SU-DHL-6 (cell line): ENCODE results near the gene APOF.
"Not testable (repeated sequence)": the region's sequence is repeated elsewhere in the genome, so short reads cannot be mapped to it uniquely, and the experiment has no call there.

Source experiments
- H2AFZ ChIP-seq: fragments of 200-600 bp; sonication (generic); 2 replicates; pipeline ENCODE4 v1.6.1; 2014; ENCODE audit warnings: low read depth, mild to moderate bottlenecking, moderate library complexity, mixed read lengths, antibody characterized with exemption, low read length; ENCODE audit not compliant: severe bottlenecking
- H3F3A ChIP-seq: fragments of 200-600 bp; shearing (Covaris generic); 2 replicates; pipeline ENCODE4 v1.6.0; 2016; ENCODE audit warnings: antibody characterized with exemption, mild to moderate bottlenecking; ENCODE audit not compliant: insufficient read depth
- H3K27ac ChIP-seq: fragments of 200-600 bp; sonication (generic); 2 replicates; pipeline ENCODE4 v1.5.1; 2016; ENCODE audit warnings: low read depth, mild to moderate bottlenecking, low read length, moderate library complexity, mixed read lengths
- H3K27me3 ChIP-seq: fragments of 200-600 bp; sonication (generic), shearing (Covaris generic); 2 replicates; pipeline ENCODE4 v1.6.0; 2014; ENCODE audit warnings: mild to moderate bottlenecking, low read length
- H3K36me3 ChIP-seq: fragments of 200-600 bp; sonication (generic); 2 replicates; pipeline ENCODE4 v1.6.1; 2014; ENCODE audit warnings: mild to moderate bottlenecking, low read length, mixed read lengths
- H3K4me2 ChIP-seq: fragments of 300-600, 200-600 bp; shearing (Covaris generic), sonication (generic); 2 replicates; pipeline ENCODE4 v1.6.0; 2014; ENCODE audit warnings: low read length, low read depth, mild to moderate bottlenecking; ENCODE audit not compliant: poor library complexity, severe bottlenecking
- H3K4me3 ChIP-seq: fragments of 200-600 bp; sonication (generic); 2 replicates; pipeline ENCODE4 v1.5.1; 2014; ENCODE audit warnings: antibody characterized with exemption, low read length, mild to moderate bottlenecking, mixed read lengths; ENCODE audit not compliant: insufficient read depth, poor library complexity, severe bottlenecking
- H3K79me2 ChIP-seq: fragments of 200-600 bp; sonication (generic); 2 replicates; pipeline ENCODE4 v1.6.1; 2014; ENCODE audit warnings: mild to moderate bottlenecking, low read length, moderate library complexity; ENCODE audit not compliant: insufficient read depth
- H3K9ac ChIP-seq: fragments of 200-600 bp; sonication (generic); 2 replicates; pipeline ENCODE4 v1.7.0; 2014; ENCODE audit warnings: mild to moderate bottlenecking, low read length
- H3K9me2 ChIP-seq: fragments of 200-600 bp; sonication (generic); replicated peaks from 2 replicates; pipeline ENCODE4 v1.6.1; 2014; ENCODE audit warnings: low read length; ENCODE audit not compliant: insufficient read depth
- H3K9me3 ChIP-seq: fragments of 200-600 bp; sonication (generic); 2 replicates; pipeline ENCODE4 v1.6.1; 2014; ENCODE audit warnings: low read length, mixed read lengths; ENCODE audit not compliant: insufficient read depth
- H4K20me1 ChIP-seq: fragments of 200-600 bp; sonication (generic); 2 replicates; pipeline ENCODE4 v1.6.1; 2014; ENCODE audit warnings: low read depth, mild to moderate bottlenecking, antibody characterized with exemption, low read length, moderate library complexity, mixed read lengths
- EZH2phosphoT487 ChIP-seq: fragments of 200-600 bp; sonication (generic), shearing (Covaris generic); conservative IDR thresholded peaks from 2 replicates; pipeline ENCODE4 v1.6.1; 2018; ENCODE audit warnings: mild to moderate bottlenecking, antibody characterized with exemption, low read length, moderate library complexity, mixed read lengths
- TF ChIP-seq, protein P1 (sequence below): fragments of 200-600 bp; sonication (generic); IDR thresholded peaks from one replicate; pipeline ENCODE4 v1.5.1; 2017; ENCODE audit warnings: antibody characterized with exemption, mild to moderate bottlenecking, low read length, moderate library complexity; ENCODE audit not compliant: insufficient read depth, poor library complexity, severe bottlenecking

APOF gene

DNA sequence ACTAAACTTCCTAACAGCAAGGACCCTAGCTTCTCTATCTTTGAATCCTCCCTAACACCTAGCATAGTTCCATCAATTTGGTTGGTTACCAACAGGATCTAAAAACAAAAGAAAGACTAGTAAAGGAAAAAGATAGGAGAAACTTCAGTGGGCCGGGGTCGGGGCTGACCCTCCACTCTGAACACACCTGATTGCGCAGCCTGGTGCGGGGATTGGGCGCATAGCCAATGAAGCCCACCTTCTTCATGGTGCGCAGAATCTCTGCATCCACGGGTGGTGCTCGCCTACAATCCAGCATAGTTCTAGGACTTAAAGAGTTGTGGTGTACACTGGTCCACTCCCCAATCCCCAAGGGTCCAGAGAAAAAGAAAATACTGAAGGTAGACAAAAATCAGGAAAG is 36.5 kb downstream of the APOF start:
- peaks cover 8% of the 10 kb centered on the region; the same call in 1 of the 2 replicates for H3K36me3 ChIP-seq
- H3K27ac ChIP-seq = no peak overlapping the region

DNA sequence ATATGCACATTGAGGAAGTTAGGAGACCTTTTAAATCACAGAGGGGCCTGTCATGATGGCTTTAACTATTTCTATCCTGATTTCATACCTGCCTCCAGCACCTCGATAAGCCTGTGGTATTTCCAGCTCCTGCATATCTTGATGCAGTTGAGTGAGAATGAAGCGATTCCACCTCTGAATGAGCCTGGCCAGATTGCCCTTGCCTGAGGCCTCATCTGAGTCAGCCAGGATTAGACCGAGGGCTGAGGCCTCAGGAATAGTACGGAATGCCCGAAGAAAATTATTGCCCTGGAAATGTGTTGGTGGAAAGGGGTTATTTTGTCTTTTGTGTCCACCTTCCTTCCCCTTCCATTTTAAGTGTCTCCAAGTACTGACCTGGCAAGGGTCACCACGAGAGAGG is 38.5 kb downstream of the APOF start:
- Histone ChIP-seq H3K79me2 (no peaks in the 10 kb centered on the region), H3K9ac (no peak overlapping the region), H3K9me2 (no peaks in the 10 kb centered on the region), H3K4me2 (no peak overlapping the region), H3K4me3 (no peak overlapping the region), H3K9me3 (no peaks in the 10 kb centered on the region), H2AFZ (no peak overlapping the region), H3K36me3 (peaks cover 8% of the 10 kb centered on the region; the same call in 1 of the 2 replicates), H3K27ac (no peak overlapping the region), H4K20me1 (no peaks in the 10 kb centered on the region), H3K27me3 (no peaks in the 10 kb centered on the region), H3F3A (no peaks in the 10 kb centered on the region)
- no peak for TF ChIP-seq EZH2phosphoT487
- TF ChIP-seq, protein P1, sequence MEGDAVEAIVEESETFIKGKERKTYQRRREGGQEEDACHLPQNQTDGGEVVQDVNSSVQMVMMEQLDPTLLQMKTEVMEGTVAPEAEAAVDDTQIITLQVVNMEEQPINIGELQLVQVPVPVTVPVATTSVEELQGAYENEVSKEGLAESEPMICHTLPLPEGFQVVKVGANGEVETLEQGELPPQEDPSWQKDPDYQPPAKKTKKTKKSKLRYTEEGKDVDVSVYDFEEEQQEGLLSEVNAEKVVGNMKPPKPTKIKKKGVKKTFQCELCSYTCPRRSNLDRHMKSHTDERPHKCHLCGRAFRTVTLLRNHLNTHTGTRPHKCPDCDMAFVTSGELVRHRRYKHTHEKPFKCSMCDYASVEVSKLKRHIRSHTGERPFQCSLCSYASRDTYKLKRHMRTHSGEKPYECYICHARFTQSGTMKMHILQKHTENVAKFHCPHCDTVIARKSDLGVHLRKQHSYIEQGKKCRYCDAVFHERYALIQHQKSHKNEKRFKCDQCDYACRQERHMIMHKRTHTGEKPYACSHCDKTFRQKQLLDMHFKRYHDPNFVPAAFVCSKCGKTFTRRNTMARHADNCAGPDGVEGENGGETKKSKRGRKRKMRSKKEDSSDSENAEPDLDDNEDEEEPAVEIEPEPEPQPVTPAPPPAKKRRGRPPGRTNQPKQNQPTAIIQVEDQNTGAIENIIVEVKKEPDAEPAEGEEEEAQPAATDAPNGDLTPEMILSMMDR = no peak

More for the DNA sequence above, 36.5 kb downstream of the APOF start:
- H3K4me3 ChIP-seq = no peak overlapping the region
- H3K9me3 ChIP-seq = no peaks in the 10 kb centered on the region
- H3K79me2 ChIP-seq = no peaks in the 10 kb centered on the region
- no peak overlapping the region for H3K4me2 ChIP-seq
- H3K9me2 ChIP-seq = no peaks in the 10 kb centered on the region
- TF ChIP-seq EZH2phosphoT487 = no peak
- TF ChIP-seq, protein P1 = no peak
- no peak overlapping the region for H2AFZ ChIP-seq
- H3K9ac ChIP-seq = no peak overlapping the region
- no peaks in the 10 kb centered on the region for H3K27me3 ChIP-seq
- H3F3A ChIP-seq = no peaks in the 10 kb centered on the region
- H4K20me1 ChIP-seq = no peaks in the 10 kb centered on the region

DNA sequence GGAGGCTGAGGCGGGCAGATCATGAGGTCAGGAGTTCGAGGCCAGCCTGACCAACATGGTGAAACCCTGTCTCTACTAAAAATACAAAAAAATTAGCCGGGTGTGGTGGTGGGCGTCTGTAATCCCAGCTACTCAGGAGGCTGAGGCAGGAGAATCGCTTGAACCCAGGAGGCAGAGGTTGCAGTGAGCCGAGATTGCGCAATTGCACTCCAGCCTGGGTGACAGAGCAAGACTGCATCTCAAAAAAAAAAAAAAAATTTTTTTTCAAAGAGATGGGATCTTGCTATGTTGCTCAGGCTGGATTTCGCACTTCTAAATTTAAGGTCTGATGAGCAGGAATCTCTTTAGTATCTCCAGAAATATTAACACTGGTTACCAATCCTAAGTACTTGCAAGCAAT is 41.0 kb downstream of the APOF start:
- not testable (repeated sequence) for H2AFZ ChIP-seq, H3K27me3 ChIP-seq, H4K20me1 ChIP-seq, H3F3A ChIP-seq, H3K9me3 ChIP-seq, H3K9ac ChIP-seq, H3K9me2 ChIP-seq, H3K36me3 ChIP-seq, H3K27ac ChIP-seq, H3K79me2 ChIP-seq, H3K4me3 ChIP-seq, H3K4me2 ChIP-seq

DNA sequence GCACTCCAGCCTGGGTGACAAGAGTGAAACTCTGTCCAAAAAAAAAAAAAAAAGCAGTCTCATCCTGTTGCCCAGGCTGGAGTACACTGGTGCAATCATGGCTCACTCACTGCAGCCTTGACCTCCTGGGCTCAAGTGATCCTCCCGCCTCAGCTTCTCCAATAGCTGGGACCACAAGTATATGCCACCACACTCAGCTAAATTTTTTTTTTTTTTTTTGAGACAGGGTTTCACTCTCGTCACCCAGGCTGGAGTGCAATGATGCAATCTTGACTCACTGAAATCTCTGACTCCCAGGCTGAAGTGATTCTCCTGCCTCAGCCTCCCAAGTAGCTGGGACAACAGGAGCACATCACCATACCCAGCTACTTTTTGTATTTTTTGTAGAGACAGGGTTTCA is 41.6 kb downstream of the APOF start:
- peaks cover 8% of the 10 kb centered on the region; the same call in 1 of the 2 replicates for H3K36me3 ChIP-seq
- H3K9me2 ChIP-seq = no peaks in the 10 kb centered on the region
- H4K20me1 ChIP-seq = no peaks in the 10 kb centered on the region
- H3K27me3 ChIP-seq = no peaks in the 10 kb centered on the region
- H3K27ac ChIP-seq = no peak overlapping the region
- H3K79me2 ChIP-seq = no peaks in the 10 kb centered on the region
- TF ChIP-seq EZH2phosphoT487 = no peak
- TF ChIP-seq, protein P1 = no peak
- no peaks in the 10 kb centered on the region for H3K9me3 ChIP-seq
- H3K4me2 ChIP-seq = no peak overlapping the region
- H3K4me3 ChIP-seq = no peak overlapping the region
- no peak overlapping the region for H2AFZ ChIP-seq
- peaks cover 4% of the 10 kb centered on the region for H3F3A ChIP-seq
- H3K9ac ChIP-seq = no peak overlapping the region
